ENCODE results near the gene SLC45A1. TPM values are rescaled to one million over a fixed set of nuclear protein-coding genes. Genes with fewer than 3 reads are reported as not detected.

Gene SLC45A1
- total and polyA plus RNA-seq, 9 of the 15 experiments (the other 6 are each of a cell fraction or from before 2014, with no cell fraction given) = not detected

GRCh38 chr1:8293641-8294169 lies 24.2 kb upstream of the SLC45A1 start:
- Histone ChIP-seq H3K4me3 (no peak overlapping the region), H3K9ac (ENCODE audit: insufficient read depth in 1 of 2, low read depth in 2 of 2, low read length in 2 of 2) (no peak overlapping the region), H3K79me2 (ENCODE audit: control insufficient read depth, insufficient read depth, low read length) (no peaks in the 10 kb centered on the region), H3K9me3 (replicated peaks; ENCODE audit: control insufficient read depth, insufficient read depth, low read depth, low read length) (no peaks in the 10 kb centered on the region), H3K9me1 (ENCODE audit: control insufficient read depth, insufficient read depth, low read length) (no peaks in the 10 kb centered on the region), H3K27ac (ENCODE audit: extremely low read depth, low read depth, low read length) (no peak overlapping the region), H3K4me2 (ENCODE audit: insufficient read depth, low read length) (no peak overlapping the region), H2AFZ (ENCODE audit: low read depth, low read length) (no peak overlapping the region), H3K4me1 (replicated peaks in 1 of 2; ENCODE audit: control insufficient read depth in 2 of 2, insufficient read depth in 2 of 2, low read length in 2 of 2) (no peaks in the 10 kb centered on the region), H3K27me3 (ENCODE audit: control insufficient read depth in 2 of 2, insufficient read depth in 2 of 2, low read length in 2 of 2) (peaks cover 26 to 50% of the 10 kb centered on the region in 2 experiments), H3K36me3 (ENCODE audit: control insufficient read depth, insufficient read depth, low read length) (no peaks in the 10 kb centered on the region), H4K20me1 (replicated peaks; ENCODE audit: control insufficient read depth, insufficient read depth, low read length) (peaks cover 4% of the 10 kb centered on the region; the same call in 1 of the 2 replicates)
- 3% methylated on average over 4 of the region's 4 CpGs for WGBS (ENCODE audit: insufficient coverage, low coverage, missing lambda C conversion rate)
- ChIA-PET CTCF (ENCODE audit: low intra/inter-chr PET ratio) (no interaction called here), POLR2A (no interaction called here)
- BruUV-seq (replicated peaks) = no TSS peak
- ATAC-seq = no peak
- FAIRE-seq = no peak
- in situ Hi-C loops (cut with MboI) (no loop called here), intact Hi-C loops (cut with micrococcal nuclease) (no loop called here)
- no peak for TF ChIP-seq JUND (IDR thresholded peaks at IDR 0.05; ENCODE audit: borderline replicate concordance, low read depth, low read length)
- peak; percentile 17; the same call in 1 of the 3 replicates for TF ChIP-seq JUND (tag; IDR thresholded peaks at IDR 0.05; ENCODE audit: borderline replicate concordance, low read depth, low read length)
- peak; percentile 52 for TF ChIP-seq ATF3 (IDR thresholded peaks at IDR 0.05)
- TF ChIP-seq ATF3 (CRISPR knock-in tag; conservative IDR thresholded peaks at IDR 0.05) = no peak
- TF ChIP-seq FOSL1 (tag; conservative IDR thresholded peaks at IDR 0.05) = peak; percentile 60
- no peak for TF ChIP-seq CREBBP (IDR thresholded peaks at IDR 0.05; ENCODE audit: low read depth, low read length)
- no peak for DNase-seq (ENCODE audit: extremely low read depth in 1 of 4, low spot score in 3 of 4)

Measured in K562 (cell line).